Astrocyte (in vitro differentiated cells and primary cell): ENCODE measurements around the gene URGCP. TPM values are rescaled to one million over a fixed set of nuclear protein-coding genes. Genes with fewer than 3 reads are reported as not detected.
A peak's percentile ranks its signal among the peaks of the same experiment; 100 is the strongest.

Source experiments
- DNase-seq: peaks from one replicate; pipeline ENCODE4 v3.0.0-alpha.2; 2010; ENCODE audit warnings: low read depth
- FAIRE-seq: peaks from 2 replicates; lab custom pipeline; 2011; peaks lifted over from hg19 to GRCh38; lab: Jason Lieb, UNC
- H2AFZ ChIP-seq: 2 replicates; pipeline ENCODE4 v1.6.0; 2012; ENCODE audit warnings: low read depth, low read length, inconsistent platforms
- H3K27ac ChIP-seq: 2 replicates; pipeline ENCODE4 v1.5.1; 2011; ENCODE audit warnings: low read depth, low read length, inconsistent platforms
- H3K27me3 ChIP-seq: 2 replicates; pipeline ENCODE4 v1.6.0; 2011; ENCODE audit warnings: low read length, inconsistent platforms; ENCODE audit not compliant: insufficient read depth
- H3K36me3 ChIP-seq: 2 replicates; pipeline ENCODE4 v1.5.1; 2011; ENCODE audit warnings: low read length, inconsistent platforms; ENCODE audit not compliant: insufficient read depth
- H3K4me1 ChIP-seq: 2 replicates; pipeline ENCODE4 v1.5.1; 2011; ENCODE audit warnings: low read length, inconsistent platforms; ENCODE audit not compliant: insufficient read depth
- H3K4me2 ChIP-seq: 2 replicates; pipeline ENCODE4 v1.6.0; 2012; ENCODE audit warnings: low read length, inconsistent platforms
- H3K4me3 ChIP-seq: 2 replicates; pipeline ENCODE4 v1.5.1; 2011; ENCODE audit warnings: low read depth, mild to moderate bottlenecking, low read length, inconsistent platforms; ENCODE audit not compliant: insufficient read depth
- H3K79me2 ChIP-seq: 2 replicates; pipeline ENCODE4 v1.6.0; 2012; ENCODE audit warnings: mild to moderate bottlenecking, low read length, inconsistent platforms; ENCODE audit not compliant: insufficient read depth
- H3K9ac ChIP-seq: 2 replicates; pipeline ENCODE4 v1.6.0; 2012; ENCODE audit warnings: mild to moderate bottlenecking, low read length, inconsistent platforms
- H3K9me3 ChIP-seq: 2 replicates; pipeline ENCODE4 v1.5.1; 2012; ENCODE audit warnings: low read depth, mild to moderate bottlenecking, low read length, inconsistent platforms; ENCODE audit not compliant: insufficient read depth
- H4K20me1 ChIP-seq: 2 replicates; pipeline ENCODE4 v1.6.0; 2012; ENCODE audit warnings: low read length, inconsistent platforms; ENCODE audit not compliant: insufficient read depth
- H3K27ac Mint-ChIP-seq: one replicate; pipeline ENCODE4 v1.8.0; 2021; ENCODE audit warnings: mild to moderate bottlenecking, mixed read lengths; ENCODE audit not compliant: unreplicated experiment
- H3K27me3 Mint-ChIP-seq: one replicate; pipeline ENCODE4 v1.8.0; 2021; ENCODE audit warnings: low read depth, mixed read lengths; ENCODE audit not compliant: unreplicated experiment
- H3K36me3 Mint-ChIP-seq: one replicate; pipeline ENCODE4 v1.8.0; 2021; ENCODE audit warnings: low read depth, mixed read lengths; ENCODE audit not compliant: unreplicated experiment
- H3K4me1 Mint-ChIP-seq: one replicate; pipeline ENCODE4 v1.8.0; 2021; ENCODE audit warnings: low read depth, mixed read lengths; ENCODE audit not compliant: unreplicated experiment
- H3K4me3 Mint-ChIP-seq: one replicate; pipeline ENCODE4 v1.8.0; 2021; ENCODE audit warnings: mild to moderate bottlenecking, moderate library complexity, mixed read lengths; ENCODE audit not compliant: unreplicated experiment
- H3K9me3 Mint-ChIP-seq: one replicate; pipeline ENCODE4 v1.8.0; 2021; ENCODE audit warnings: mild to moderate bottlenecking, mixed read lengths; ENCODE audit not compliant: unreplicated experiment
- CTCF ChIP-seq: IDR thresholded peaks from 2 replicates; pipeline ENCODE4 v1.5.1; 2011; ENCODE audit warnings: low read depth, mild to moderate bottlenecking, inconsistent platforms, low read length, moderate library complexity; ENCODE audit not compliant: insufficient read depth
- EZH2 ChIP-seq: IDR thresholded peaks from 2 replicates; pipeline ENCODE4 v1.6.1; 2012; ENCODE audit warnings: mild to moderate bottlenecking, low read length, inconsistent platforms; ENCODE audit not compliant: insufficient read depth
- total RNA-seq: library from RNA; stranded (reverse); gene quantifications from 2 replicates; pipeline ENCODE4 v1.2.1, GENCODE V29; 2021

The URGCP gene
- total RNA-seq, 1 donor from 2014 or later = 23.0 TPM

GRCh38 chr7:43905209-43905946, 1.0 kb downstream of the URGCP start:
- Histone ChIP-seq H3K9me3 (no peaks in the 10 kb centered on the region), H3K27me3 (no peaks in the 10 kb centered on the region), H2AFZ (peak overlapping the region; percentile 64), H3K36me3 (no peaks in the 10 kb centered on the region), H3K9ac (peak overlapping the region; percentile 89), H3K79me2 (peaks cover 60% of the 10 kb centered on the region), H3K4me2 (peak overlapping the region; percentile 85), H3K4me1 (peaks cover 13% of the 10 kb centered on the region), H3K27ac (peak overlapping the region; percentile 69), H4K20me1 (peaks cover 47% of the 10 kb centered on the region), H3K4me3 (peak overlapping the region; percentile 71)
- Mint-ChIP-seq H3K27ac (peak overlapping the region; percentile 89), H3K4me1 (no peaks in the 10 kb centered on the region), H3K36me3 (peaks cover 2% of the 10 kb centered on the region), H3K27me3 (no peaks in the 10 kb centered on the region), H3K4me3 (peak overlapping the region; percentile 97), H3K9me3 (no peaks in the 10 kb centered on the region)
- DNase-seq (no peak), FAIRE-seq (no peak)
- TF ChIP-seq EZH2 (no peak), CTCF (no peak)

- H3K9ac ChIP-seq = no peak overlapping the region
- TF ChIP-seq CTCF (no peak), EZH2 (no peak)
- Mint-ChIP-seq H3K4me1 (no peaks in the 10 kb centered on the region), H3K27me3 (no peaks in the 10 kb centered on the region), H3K9me3 (no peaks in the 10 kb centered on the region), H3K4me3 (peak overlapping the region; percentile 97), H3K27ac (no peak overlapping the region), H3K36me3 (peaks cover 2% of the 10 kb centered on the region)
- no peak overlapping the region for H2AFZ ChIP-seq
- H4K20me1 ChIP-seq = peaks cover 52% of the 10 kb centered on the region
- H3K4me1 ChIP-seq = peaks cover 13% of the 10 kb centered on the region
- no peak overlapping the region for H3K27ac ChIP-seq
- peak overlapping the region; percentile 71 for H3K4me3 ChIP-seq
- H3K27me3 ChIP-seq = no peaks in the 10 kb centered on the region
- no peaks in the 10 kb centered on the region for H3K36me3 ChIP-seq
- peak overlapping the region; percentile 85 for H3K4me2 ChIP-seq
- no peaks in the 10 kb centered on the region for H3K9me3 ChIP-seq
- DNase-seq (peak; percentile 16), FAIRE-seq (no peak)
- peaks cover 65% of the 10 kb centered on the region for H3K79me2 ChIP-seq
Measured at GRCh38 chr7:43904533-43905208, 1.7 kb downstream of the URGCP start.
